T-helper 1 cell treated with Interleukin-12 subunit alpha and Interleukin-12 subunit beta and Interleukin-4 antibody, amounts not matched to agents 30 μg/mL and 1 μg/mL, for 36 hours (primary cell): ENCODE data around the gene PSMD1.
"Not testable (repeated sequence)": the region's sequence is repeated elsewhere in the genome, so short reads cannot be mapped to it uniquely, and the experiment has no call there.

Experiments
- H3K27ac Mint-ChIP-seq: one replicate; pipeline ENCODE4 v1.8.0; 2021; ENCODE audit warnings: mild to moderate bottlenecking, mixed read lengths
- H3K27me3 Mint-ChIP-seq: one replicate; pipeline ENCODE4 v1.8.0; 2021; ENCODE audit warnings: low read depth, mixed read lengths
- H3K36me3 Mint-ChIP-seq: one replicate; pipeline ENCODE4 v1.8.0; 2021; ENCODE audit warnings: low read depth, mixed read lengths
- H3K4me1 Mint-ChIP-seq: one replicate; pipeline ENCODE4 v1.8.0; 2021; ENCODE audit warnings: low read depth, mixed read lengths
- H3K4me3 Mint-ChIP-seq: one replicate; pipeline ENCODE4 v1.8.0; 2021; ENCODE audit warnings: mild to moderate bottlenecking, moderate library complexity, mixed read lengths
- H3K9me3 Mint-ChIP-seq: one replicate; pipeline ENCODE4 v1.8.0; 2021; ENCODE audit warnings: mixed read lengths

The PSMD1 gene

GRCh38 chr2:231056453-231057416, at the start of gene PSMD1:
TSS of gene PSMD1 (plus strand) at chr2:231056867. CDS start at chr2:231057026, 159 bp downstream.
- Mint-ChIP-seq H3K27me3 (peaks cover 17% of the 10 kb centered on the region), H3K9me3 (no peaks in the 10 kb centered on the region), H3K4me3 (peak within 1 kb of the TSS; percentile 97), H3K36me3 (peaks cover 1% of the 10 kb centered on the region), H3K27ac (peak within 1 kb of the TSS; percentile 99), H3K4me1 (peaks cover 43% of the 10 kb centered on the region)

GRCh38 chr2:231007286-231008098, 49.2 kb upstream of the PSMD1 start:
- H3K4me3 Mint-ChIP-seq: no peak overlapping the region
- H3K4me1 Mint-ChIP-seq: no peaks in the 10 kb centered on the region
- H3K27me3 Mint-ChIP-seq: peaks cover 10% of the 10 kb centered on the region
- peaks cover 18% of the 10 kb centered on the region for H3K9me3 Mint-ChIP-seq
- no peak overlapping the region for H3K27ac Mint-ChIP-seq
- H3K36me3 Mint-ChIP-seq: no peaks in the 10 kb centered on the region

DNA sequence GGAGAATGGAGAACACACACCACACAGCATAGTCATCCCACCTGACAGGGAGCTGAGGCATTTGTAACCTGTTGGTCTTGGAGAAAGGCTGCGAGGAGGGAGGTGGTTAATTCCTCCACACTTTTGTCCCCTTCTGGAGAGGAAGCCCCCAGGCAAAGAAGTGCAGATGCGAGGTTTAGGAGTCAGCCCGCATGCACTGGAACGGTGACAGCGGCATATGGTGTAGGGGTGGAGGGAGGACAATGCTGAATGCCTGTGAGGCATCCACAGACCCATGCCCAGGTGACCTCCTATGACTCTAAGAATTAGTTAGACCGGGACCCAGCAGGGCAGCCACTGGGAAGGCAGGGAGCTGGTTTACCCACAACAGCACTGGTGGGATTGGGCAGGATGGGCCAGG, 48.5 kb upstream of the PSMD1 start:
- peaks cover 13% of the 10 kb centered on the region for H3K27me3 Mint-ChIP-seq
- H3K27ac Mint-ChIP-seq: no peak overlapping the region
- peaks cover 18% of the 10 kb centered on the region for H3K9me3 Mint-ChIP-seq
- no peaks in the 10 kb centered on the region for H3K36me3 Mint-ChIP-seq
- H3K4me1 Mint-ChIP-seq: no peaks in the 10 kb centered on the region
- no peak overlapping the region for H3K4me3 Mint-ChIP-seq

DNA sequence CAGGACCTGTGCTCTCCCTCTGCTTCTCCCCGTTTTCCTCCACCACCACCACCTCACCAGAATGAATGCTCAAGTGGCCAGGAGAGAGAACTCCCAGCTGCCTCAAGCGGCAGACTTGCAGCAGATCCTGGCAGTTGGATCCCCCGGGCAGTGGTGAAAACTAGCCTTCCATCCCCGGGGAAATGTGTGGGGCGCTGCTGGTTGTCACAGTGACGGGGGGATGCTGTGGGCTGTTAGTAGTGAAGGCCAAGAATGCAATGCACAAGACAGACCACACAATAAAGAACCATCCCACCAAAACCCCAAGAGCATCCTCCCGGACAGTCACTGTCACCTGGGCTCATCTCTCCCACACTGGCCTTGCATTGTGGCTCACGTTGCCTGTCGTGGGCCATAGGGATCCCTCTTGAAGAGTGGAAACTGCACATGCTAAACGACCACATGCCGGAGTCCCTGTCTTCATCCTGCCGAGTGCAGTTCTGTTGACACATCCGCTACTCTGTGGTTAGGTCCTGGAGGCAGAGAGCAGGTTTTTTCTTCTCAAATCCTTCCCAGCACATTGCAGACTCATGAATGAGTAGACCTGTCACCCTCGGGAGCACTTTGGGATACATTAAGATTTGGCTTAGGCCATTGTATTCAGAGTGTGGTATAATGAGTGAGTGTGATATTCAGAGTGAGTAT, 47.3 kb upstream of the PSMD1 start:
- peaks cover 11% of the 10 kb centered on the region for H3K27me3 Mint-ChIP-seq
- no peak overlapping the region for H3K4me3 Mint-ChIP-seq
- H3K4me1 Mint-ChIP-seq: no peaks in the 10 kb centered on the region
- H3K36me3 Mint-ChIP-seq: no peaks in the 10 kb centered on the region
- H3K27ac Mint-ChIP-seq: no peak overlapping the region
- peaks cover 13% of the 10 kb centered on the region for H3K9me3 Mint-ChIP-seq

- Mint-ChIP-seq H3K27me3 (peaks cover 15% of the 10 kb centered on the region), H3K4me1 (no peaks in the 10 kb centered on the region), H3K4me3 (no peak overlapping the region), H3K27ac (no peak overlapping the region), H3K9me3 (peaks cover 5% of the 10 kb centered on the region), H3K36me3 (no peaks in the 10 kb centered on the region)
Measured at GRCh38 chr2:231010201-231010730, 46.4 kb upstream of the PSMD1 start.

DNA sequence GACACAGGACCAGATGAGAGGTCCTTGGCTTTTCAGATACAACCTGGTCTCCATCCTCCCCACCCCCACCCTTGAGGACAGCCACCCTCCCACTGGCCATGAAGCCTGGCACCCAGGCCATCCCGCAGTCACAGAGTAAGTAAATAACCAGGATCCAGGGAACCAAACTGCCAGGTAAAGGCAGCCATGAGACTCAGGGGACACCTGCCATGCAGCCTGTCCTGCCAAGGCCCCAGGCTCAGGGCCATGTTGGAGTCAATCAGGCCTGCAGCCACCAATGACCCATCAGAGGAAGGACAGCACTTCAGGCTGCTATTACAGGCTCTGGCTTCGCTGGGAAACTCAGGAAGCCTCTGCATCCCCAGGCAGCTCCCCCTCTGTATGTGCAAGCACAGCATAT, 45.1 kb upstream of the PSMD1 start:
- no peaks in the 10 kb centered on the region for H3K9me3 Mint-ChIP-seq
- H3K36me3 Mint-ChIP-seq: no peaks in the 10 kb centered on the region
- no peak overlapping the region for H3K27ac Mint-ChIP-seq
- H3K4me1 Mint-ChIP-seq: no peaks in the 10 kb centered on the region
- no peak overlapping the region for H3K4me3 Mint-ChIP-seq
- H3K27me3 Mint-ChIP-seq: peaks cover 15% of the 10 kb centered on the region

GRCh38 chr2:231012463-231012862, 44.2 kb upstream of the PSMD1 start:
- H3K4me1 Mint-ChIP-seq: no peaks in the 10 kb centered on the region
- H3K27me3 Mint-ChIP-seq: peaks cover 23% of the 10 kb centered on the region
- no peak overlapping the region for H3K27ac Mint-ChIP-seq
- H3K4me3 Mint-ChIP-seq: no peak overlapping the region
- no peaks in the 10 kb centered on the region for H3K36me3 Mint-ChIP-seq
- no peaks in the 10 kb centered on the region for H3K9me3 Mint-ChIP-seq

DNA sequence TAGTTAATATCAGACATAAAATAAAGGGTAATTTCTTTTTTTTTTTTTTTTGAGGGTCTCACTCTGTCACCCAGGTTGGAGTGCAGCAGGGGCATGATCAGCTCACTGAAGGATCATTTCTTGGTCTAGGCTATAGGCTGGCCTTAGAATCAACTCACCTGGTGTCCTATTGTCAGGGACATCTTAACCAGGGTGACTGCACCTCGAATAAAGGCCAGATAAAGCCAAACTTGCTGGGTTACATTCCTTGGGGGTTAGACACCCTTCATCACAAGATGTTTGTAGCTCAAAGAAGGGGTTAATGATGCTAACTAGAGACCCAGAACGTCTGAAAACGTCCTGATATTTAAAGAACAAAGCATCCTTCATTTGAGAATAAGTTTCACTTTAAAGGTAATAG, 42.8 kb upstream of the PSMD1 start:
- no peak overlapping the region for H3K27ac Mint-ChIP-seq
- H3K9me3 Mint-ChIP-seq: no peaks in the 10 kb centered on the region
- no peak overlapping the region for H3K4me3 Mint-ChIP-seq
- no peaks in the 10 kb centered on the region for H3K36me3 Mint-ChIP-seq
- peaks cover 27% of the 10 kb centered on the region for H3K27me3 Mint-ChIP-seq
- no peaks in the 10 kb centered on the region for H3K4me1 Mint-ChIP-seq

- no peaks in the 10 kb centered on the region for H3K9me3 Mint-ChIP-seq
- no peak overlapping the region for H3K4me3 Mint-ChIP-seq
- peaks cover 26% of the 10 kb centered on the region for H3K27me3 Mint-ChIP-seq
- H3K36me3 Mint-ChIP-seq: no peaks in the 10 kb centered on the region
- no peaks in the 10 kb centered on the region for H3K4me1 Mint-ChIP-seq
- no peak overlapping the region for H3K27ac Mint-ChIP-seq
Measured at GRCh38 chr2:231015478-231015877, 41.2 kb upstream of the PSMD1 start.

DNA sequence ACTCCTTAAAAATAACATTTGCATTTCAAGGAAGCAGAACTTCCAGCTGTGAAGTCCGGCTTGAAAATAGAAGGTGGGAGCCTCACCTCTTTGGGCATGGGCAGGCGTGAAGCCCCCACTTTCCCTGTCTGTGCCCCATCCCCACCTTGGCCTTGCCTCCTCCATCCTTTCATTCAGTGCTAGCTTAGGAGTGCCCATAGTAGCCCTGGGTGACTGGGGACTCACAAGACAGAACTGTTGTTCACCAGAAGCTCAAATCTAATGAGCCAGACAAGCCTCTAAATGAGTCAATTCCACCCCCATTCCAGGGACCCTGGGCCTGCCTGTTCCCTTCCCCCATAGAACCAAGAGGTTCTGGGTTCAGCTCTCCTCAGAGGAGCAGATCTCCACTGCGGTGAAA, 40.7 kb upstream of the PSMD1 start:
- Mint-ChIP-seq H3K9me3 (no peaks in the 10 kb centered on the region), H3K36me3 (no peaks in the 10 kb centered on the region), H3K27ac (no peak overlapping the region), H3K4me3 (no peak overlapping the region), H3K4me1 (no peaks in the 10 kb centered on the region), H3K27me3 (peaks cover 30% of the 10 kb centered on the region)

- Mint-ChIP-seq H3K4me1 (no peaks in the 10 kb centered on the region), H3K4me3 (no peak overlapping the region), H3K36me3 (no peaks in the 10 kb centered on the region), H3K27ac (no peak overlapping the region), H3K27me3 (peaks cover 38% of the 10 kb centered on the region), H3K9me3 (no peaks in the 10 kb centered on the region)
Measured at GRCh38 chr2:231016566-231017230, 40.0 kb upstream of the PSMD1 start.

GRCh38 chr2:231017231-231017598, 39.5 kb upstream of the PSMD1 start:
- Mint-ChIP-seq H3K4me3 (no peak overlapping the region), H3K36me3 (no peaks in the 10 kb centered on the region), H3K9me3 (no peaks in the 10 kb centered on the region), H3K4me1 (no peaks in the 10 kb centered on the region), H3K27ac (no peak overlapping the region), H3K27me3 (peaks cover 39% of the 10 kb centered on the region)

DNA sequence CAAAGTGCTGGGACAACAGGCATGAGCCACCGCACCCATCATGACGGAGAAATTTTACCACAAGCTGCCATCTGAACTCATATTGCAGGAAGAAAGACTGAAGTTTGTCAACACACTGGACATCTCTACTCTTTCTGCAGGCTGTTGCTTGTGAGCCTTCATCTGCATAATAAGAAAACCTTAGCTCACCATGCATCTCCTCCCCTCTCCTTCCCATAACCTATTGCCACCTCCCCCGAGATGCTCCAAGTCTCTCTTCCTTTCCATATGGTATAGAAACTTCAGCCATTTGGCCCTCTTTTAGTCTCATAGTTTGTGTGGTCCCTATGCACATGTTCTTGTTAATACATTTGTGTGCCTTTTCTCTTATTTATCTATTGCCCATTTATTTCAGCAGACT, 38.5 kb upstream of the PSMD1 start:
- Mint-ChIP-seq H3K27ac (no peak overlapping the region), H3K27me3 (peaks cover 34% of the 10 kb centered on the region), H3K9me3 (no peaks in the 10 kb centered on the region), H3K36me3 (no peaks in the 10 kb centered on the region), H3K4me1 (no peaks in the 10 kb centered on the region), H3K4me3 (no peak overlapping the region)

DNA sequence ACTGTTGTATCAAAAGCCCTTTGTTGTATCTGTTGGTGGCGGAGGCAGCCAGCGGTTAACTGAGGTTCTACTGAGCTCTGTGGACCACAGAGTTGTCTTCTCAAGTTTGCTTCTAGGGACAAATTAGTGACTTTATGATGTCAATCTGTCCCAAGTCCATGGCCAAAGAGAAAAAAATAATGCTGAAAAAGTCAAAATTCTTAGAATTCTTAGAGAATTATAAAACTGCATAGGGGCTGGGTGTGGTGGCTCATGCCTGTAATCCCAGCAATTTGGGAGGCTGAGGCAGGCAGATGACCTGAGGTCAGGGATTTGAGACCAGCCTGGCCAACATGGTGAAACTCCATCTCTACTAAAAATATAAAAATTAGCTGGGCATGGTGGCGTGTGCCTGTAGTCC, 31.6 kb upstream of the PSMD1 start:
- not testable (repeated sequence) for H3K4me1 Mint-ChIP-seq, H3K9me3 Mint-ChIP-seq
- peaks cover 26% of the 10 kb centered on the region for H3K27me3 Mint-ChIP-seq

More for the DNA sequence above, 31.6 kb upstream of the PSMD1 start:
- H3K27ac Mint-ChIP-seq, H3K36me3 Mint-ChIP-seq, H3K4me3 Mint-ChIP-seq: not testable (repeated sequence)
